Activated T-cell treated with anti-CD3 and anti-CD28 coated beads for 24 hours (primary cell): ENCODE measurements around the gene HOXB6.

Experiments
- DNase-seq: peaks from one replicate; pipeline ENCODE4 v3.0.0-alpha.2; 2020; ENCODE audit warnings: low read depth

Gene HOXB6

DNA sequence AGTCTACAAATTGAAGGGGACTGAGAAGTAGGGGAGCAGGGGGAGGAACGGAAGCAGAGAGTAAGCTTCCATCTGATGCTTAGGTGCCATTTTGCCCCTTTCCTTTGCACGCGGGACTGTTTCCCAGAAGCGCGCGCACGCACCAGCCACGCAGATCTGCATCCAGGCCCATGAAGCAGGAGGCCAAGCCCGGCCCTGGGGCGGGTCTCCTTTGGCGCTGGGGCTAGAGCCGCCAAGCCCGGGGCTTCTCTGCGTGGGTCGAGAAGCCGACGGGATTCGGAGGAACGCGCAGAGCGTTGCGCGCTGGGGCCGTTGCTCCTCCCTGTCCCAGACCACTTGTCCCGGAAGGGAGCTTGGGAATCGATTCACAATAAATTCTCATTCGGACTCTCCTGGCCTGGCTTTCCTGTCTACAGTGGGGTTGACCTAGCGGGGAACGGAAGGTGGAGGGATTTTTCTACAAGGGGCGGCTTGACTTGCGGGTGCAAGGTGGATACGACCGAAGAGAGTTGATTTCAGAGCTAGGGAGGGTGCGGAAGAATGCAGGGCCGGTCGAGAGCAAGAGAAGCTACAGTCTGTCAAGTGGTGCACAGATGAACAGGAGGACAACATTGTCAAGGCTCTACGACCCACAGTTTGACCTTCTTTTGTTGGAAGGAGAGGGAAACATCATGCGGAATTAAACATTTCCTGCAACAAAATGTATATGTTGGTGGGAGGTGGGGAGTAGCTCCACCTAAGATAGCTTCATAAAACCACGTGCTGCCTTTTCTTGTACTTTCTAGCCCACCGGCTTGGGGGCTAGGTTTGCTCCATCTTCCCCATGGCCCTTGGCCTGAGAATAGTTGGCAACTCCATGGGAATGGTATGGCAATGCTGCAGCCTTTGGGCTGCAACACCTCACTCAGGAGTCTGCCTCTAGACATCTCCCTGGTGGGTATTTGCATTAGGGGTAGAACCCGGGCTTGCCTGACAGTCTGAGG, 16.9 kb upstream of the HOXB6 start:
- DNase-seq, result no peak

DNA sequence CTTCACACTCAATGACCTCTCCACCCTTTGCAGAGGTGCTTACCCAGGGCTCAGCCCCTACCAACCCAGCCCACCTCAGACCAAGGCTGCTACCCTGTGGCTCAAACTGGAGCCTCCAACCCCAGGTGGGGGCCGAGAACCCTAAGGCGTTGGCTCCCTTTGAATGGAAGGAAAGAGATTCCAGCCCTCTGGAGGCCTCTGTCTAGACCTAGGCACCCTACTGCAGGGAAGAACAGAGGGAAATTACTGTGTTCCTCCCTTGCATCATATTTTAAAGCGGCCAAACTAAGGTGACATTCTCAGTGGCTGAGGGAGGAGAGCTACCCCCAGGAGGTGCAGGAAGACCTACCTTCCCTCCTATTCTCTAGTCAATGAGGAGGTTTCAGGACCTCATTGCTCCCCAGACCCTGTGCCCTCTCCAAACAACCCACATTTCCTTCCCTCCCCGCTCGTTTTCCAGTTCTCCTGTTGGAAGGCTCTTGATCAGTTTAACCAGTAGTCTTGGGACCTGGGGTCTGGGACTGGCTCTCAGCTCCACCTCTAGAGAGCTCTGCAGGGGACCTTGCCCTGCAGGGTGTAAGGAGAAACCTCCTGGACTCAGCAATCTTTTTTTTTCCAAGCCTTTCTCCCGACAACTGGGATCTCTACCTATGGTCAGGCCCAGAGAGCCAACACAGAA, 15.8 kb upstream of the HOXB6 start:
- no peak for DNase-seq

DNA sequence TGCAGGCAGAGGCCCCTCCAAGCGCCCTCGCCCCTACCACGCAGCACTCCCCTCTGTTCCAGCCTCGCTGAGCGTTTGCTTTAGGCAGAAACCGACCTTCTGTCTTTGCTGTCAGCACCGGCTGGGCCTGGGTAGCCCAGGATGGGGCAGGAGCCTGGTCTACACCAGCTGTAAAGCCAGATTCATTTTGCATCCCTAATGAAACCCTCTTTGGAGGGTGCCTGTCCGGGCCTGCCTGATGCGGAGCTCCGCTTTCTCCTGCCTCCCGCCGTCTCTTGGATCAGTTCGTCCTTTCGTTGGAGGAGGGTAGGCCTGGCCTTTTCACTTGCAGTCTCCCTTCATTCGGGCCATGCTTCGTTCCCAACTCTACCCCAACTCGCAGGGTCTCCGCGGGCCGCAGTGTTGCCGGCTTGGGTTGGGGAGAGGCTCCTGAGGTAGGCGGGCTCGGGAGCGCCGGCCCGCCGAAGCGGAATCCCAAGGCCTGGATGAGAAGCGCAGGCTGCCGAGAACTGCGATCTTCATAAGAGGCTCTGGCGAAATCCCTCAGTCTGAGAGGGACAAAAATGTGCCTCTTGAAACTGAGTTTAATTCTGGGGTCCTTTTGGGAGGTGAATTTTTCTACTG, 15.2 kb upstream of the HOXB6 start:
- DNase-seq, result no peak

- peak; percentile 79 for DNase-seq
These were observed 13.6 kb upstream of the HOXB6 start for GRCh38 chr17:48618256-48618896.

DNA sequence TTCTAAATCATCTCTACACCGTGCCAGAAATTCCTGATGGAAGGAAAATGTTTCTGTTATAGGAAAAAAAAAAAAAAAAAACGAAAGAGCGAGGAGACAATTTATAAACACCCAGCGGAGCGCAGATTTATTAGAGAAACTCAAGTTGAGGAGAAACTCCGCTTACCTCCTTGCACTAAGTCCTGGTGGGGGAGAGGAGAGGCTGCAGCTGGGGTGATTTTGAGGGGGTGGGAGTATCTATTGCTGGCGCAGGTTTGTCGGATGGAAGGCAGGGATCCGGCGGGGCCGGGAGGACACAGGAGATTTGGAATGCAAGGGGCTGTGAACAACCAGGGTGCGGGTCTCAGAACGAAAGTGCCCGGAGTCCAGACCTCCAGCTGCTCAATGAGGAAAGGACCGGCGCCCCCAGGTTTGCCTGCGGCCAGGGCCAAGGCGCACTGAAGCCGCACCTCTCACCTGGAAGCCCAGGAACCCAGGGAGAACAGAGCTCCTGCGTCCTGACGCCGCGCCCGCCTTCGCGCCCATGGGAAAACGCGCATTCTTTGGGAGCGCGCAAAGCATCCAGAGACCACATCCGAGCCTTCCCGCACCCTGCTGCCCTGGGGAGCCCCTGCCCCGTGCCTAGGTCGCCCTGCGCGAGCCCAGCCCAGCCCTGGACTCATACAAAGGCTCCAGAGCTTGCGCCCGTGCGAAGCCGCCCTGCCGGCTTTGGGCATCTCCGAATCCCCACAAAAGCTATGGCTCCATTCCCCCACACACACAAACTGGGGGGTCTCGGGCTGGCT, 12.9 kb upstream of the HOXB6 start:
- DNase-seq, result no peak

DNA sequence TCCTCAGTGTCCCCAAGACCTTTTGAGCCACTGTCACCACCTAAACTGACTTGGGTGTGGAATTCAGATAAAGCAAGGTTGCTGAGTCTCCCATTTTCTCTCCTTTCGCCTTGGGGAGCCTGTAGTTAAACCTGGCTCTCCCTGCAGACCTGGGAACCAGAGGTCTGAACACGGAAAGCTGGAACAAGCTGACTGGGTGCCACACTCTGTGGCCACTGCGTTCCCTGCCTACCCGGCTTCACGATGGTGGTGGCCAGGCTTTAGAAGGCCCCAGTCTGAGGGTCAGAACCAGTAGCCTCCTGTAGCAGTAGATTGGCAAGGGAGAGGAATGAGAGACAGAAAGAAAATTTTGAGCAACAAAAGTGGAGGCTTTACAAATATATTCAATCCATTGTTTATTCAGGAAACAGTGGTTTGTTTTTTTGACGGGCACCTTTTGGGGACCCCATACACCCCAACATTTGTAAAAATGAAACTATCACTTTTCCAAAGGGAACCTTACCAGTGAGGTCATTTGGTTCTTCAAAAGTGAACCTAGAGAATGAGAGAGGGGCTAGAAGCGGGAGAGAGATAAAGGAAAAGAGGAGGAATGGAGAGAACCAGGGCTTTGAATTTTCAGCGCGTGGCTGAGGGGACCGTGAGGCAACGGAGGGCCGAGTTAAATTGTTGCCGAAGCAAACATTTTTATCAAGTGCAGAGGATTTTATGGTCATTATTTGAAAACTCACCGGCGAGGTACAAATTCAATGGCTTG, 12.1 kb upstream of the HOXB6 start:
- DNase-seq, result no peak

GRCh38 chr17:48615963-48616716, 11.4 kb upstream of the HOXB6 start:
- DNase-seq, result no peak

GRCh38 chr17:48615047-48615962, 10.5 kb upstream of the HOXB6 start, which contains the start of gene HOXB8:
Gene HOXB8 (minus strand): TSS chr17:48615292. CDS start chr17:48614704, 588 bp downstream.
- DNase-seq, result no peak

- DNase-seq, result no peak
These were observed 9.3 kb upstream of the HOXB6 start for GRCh38 chr17:48613862-48614694.

DNA sequence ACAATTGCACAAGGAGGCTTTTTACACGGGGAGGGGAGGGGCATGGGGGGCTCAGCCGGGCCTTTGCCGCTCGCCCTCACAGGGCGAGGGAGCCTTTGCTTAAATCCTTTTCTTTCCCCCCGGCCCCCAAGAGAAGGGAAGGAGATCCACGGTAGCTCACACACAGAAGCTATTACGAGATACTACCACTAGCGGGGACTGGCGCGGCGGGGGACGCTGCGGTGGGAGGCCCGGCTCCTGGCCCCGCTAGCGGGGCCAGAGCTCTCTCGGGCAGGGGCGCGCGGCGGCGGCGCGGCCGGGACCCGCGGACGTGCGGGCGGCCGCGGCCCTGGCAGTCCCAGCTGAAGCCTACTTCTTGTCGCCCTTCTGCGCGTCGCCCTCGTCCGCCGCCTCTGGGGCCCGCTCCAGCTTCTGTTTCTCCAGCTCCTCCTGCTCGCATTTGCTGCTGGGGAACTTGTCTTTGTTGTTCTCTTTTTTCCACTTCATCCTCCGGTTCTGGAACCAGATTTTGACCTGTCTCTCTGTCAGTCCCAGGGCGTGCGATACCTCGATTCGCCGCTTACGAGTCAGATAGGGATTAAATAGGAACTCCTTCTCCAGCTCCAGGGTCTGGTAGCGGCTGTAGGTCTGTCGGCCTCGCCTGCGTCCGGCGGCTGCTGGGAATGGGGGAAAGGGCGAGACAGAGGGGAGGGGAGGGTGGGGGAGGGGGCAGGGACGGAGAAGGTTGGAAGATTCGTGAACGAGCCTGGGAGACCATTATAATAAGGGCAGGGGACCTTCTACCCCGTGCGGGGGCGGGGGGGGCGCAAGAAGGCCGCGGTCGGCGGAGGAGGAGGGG, 8.3 kb upstream of the HOXB6 start:
- DNase-seq, result no peak

- DNase-seq, result no peak
These were observed 7.7 kb upstream of the HOXB6 start for GRCh38 chr17:48612456-48612853.

- DNase-seq, result no peak
These were observed 7.1 kb upstream of the HOXB6 start for GRCh38 chr17:48611681-48612455.

DNA sequence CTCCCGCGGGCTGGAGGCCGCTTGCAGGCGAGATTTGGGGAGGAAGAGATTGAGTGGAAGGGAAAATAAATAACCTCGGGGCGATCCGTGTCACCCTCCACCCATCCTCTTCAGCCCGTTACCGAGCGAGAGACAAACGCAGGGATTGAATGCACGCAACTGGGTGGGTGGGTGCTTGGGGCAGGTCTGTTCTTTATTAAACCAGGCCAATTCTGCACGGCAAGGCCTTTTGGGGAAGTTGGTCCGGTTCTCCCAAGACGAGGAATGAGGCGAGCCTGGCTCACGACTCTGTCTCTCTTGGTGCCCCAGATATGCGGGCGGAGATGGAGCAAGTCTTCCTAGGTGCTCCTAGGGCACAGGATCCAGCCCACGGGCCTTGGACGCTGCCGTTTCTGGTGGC, 6.4 kb upstream of the HOXB6 start:
- DNase-seq, result no peak

- peak; percentile 55 for DNase-seq
These were observed 5.8 kb upstream of the HOXB6 start, which contains the start of gene HOXB7 for GRCh38 chr17:48610282-48611211. Gene HOXB7 (minus strand): TSS chr17:48611017. CDS start chr17:48610918, 99 bp downstream.

- DNase-seq, result no peak
These were observed 5.0 kb upstream of the HOXB6 start for GRCh38 chr17:48609759-48610281.
